ENCODE measurements around the gene PPP6R3. TPM values are rescaled to one million over a fixed set of nuclear protein-coding genes. Genes with fewer than 3 reads are reported as not detected.

The PPP6R3 gene
- total RNA-seq, 1 experiment from 2014 or later: 129 TPM

DNA sequence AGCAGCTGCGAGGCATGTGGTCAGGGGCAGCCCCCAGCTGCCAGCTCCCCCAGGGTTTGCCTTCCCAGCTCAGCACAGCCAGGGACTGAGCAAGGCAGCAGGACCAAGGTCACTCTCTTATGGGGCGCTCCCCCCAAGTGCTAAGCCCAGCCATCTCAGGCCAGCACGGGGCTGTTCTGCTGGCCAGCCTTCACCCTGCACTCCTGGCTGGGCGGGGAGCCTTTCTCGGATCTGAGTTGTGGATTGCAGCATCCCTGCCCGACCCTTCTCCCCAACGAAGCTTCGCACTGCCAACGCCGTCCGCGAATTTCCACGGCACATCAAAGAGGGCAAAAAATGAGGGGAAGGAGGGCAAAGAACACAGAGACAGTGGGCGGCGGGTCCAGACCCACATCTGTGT is 181.3 kb downstream of the PPP6R3 start:
- ChIA-PET POLR2A (ENCODE audit: unreplicated experiment) (no interaction called here), CTCF (no interaction called here)
- Histone ChIP-seq H3K4me2 (no peak overlapping the region), H3K79me2 (ENCODE audit: low read depth) (no peaks in the 10 kb centered on the region), H3K27me3 (ENCODE audit: insufficient read depth, low read depth) (peaks cover 55% of the 10 kb centered on the region), H4K20me1 (ENCODE audit: insufficient read depth) (no peaks in the 10 kb centered on the region), H3F3A (ENCODE audit: insufficient read depth, low read depth) (peaks cover 3% of the 10 kb centered on the region; the same call in 1 of the 2 replicates), H3K9me3 (ENCODE audit: insufficient read depth, low read depth) (no peaks in the 10 kb centered on the region; the same call in 1 of the 2 replicates), H2AFZ (no peak overlapping the region), H3K4me1 (replicated peaks; ENCODE audit: insufficient read depth) (no peaks in the 10 kb centered on the region), H3K27ac (no peak overlapping the region), H3K9me2 (ENCODE audit: insufficient read depth) (no peaks in the 10 kb centered on the region), H3K4me3 (no peak overlapping the region), H3K36me3 (ENCODE audit: low read depth) (no peaks in the 10 kb centered on the region)
- intact Hi-C loops (cut with micrococcal nuclease; ENCODE audit: unreplicated experiment): no loop called here
- TF ChIP-seq, protein P1, sequence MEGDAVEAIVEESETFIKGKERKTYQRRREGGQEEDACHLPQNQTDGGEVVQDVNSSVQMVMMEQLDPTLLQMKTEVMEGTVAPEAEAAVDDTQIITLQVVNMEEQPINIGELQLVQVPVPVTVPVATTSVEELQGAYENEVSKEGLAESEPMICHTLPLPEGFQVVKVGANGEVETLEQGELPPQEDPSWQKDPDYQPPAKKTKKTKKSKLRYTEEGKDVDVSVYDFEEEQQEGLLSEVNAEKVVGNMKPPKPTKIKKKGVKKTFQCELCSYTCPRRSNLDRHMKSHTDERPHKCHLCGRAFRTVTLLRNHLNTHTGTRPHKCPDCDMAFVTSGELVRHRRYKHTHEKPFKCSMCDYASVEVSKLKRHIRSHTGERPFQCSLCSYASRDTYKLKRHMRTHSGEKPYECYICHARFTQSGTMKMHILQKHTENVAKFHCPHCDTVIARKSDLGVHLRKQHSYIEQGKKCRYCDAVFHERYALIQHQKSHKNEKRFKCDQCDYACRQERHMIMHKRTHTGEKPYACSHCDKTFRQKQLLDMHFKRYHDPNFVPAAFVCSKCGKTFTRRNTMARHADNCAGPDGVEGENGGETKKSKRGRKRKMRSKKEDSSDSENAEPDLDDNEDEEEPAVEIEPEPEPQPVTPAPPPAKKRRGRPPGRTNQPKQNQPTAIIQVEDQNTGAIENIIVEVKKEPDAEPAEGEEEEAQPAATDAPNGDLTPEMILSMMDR (conservative IDR thresholded peaks at IDR 0.05): no peak
- BruUV-seq (replicated peaks): no TSS peak
- no peak for DNase-seq

DNA sequence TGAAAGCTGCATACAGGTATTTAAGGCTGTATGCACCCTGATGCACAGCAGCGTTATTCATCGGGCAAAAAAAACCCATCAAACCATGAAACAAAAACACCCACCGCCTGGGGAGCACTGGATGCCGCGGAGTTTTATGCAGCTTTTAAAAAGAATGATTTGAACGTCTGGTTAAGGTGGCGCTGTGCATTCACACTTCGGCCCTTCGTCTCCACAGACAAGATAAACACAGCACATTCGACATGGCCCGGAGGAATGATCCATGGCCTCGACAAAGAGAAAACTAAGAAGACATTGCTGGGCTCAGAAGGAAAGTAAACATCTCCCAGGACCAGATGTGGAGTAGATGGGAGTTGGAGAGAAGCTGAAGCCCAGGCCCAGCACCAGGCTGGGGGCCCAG is 183.0 kb downstream of the PPP6R3 start:
- ChIA-PET CTCF (no interaction called here), POLR2A (ENCODE audit: unreplicated experiment) (no interaction called here)
- no peaks in the 10 kb centered on the region for H3K4me1 ChIP-seq (replicated peaks; ENCODE audit: insufficient read depth)
- no peak for DNase-seq
- no peak overlapping the region for H3K4me2 ChIP-seq
- H3K36me3 ChIP-seq (ENCODE audit: low read depth): no peaks in the 10 kb centered on the region
- no peak overlapping the region for H2AFZ ChIP-seq
- no peaks in the 10 kb centered on the region; the same call in 1 of the 2 replicates for H3K9me3 ChIP-seq (ENCODE audit: insufficient read depth, low read depth)
- H3K79me2 ChIP-seq (ENCODE audit: low read depth): no peaks in the 10 kb centered on the region
- no peaks in the 10 kb centered on the region for H3K9me2 ChIP-seq (ENCODE audit: insufficient read depth)
- no peak overlapping the region for H3K4me3 ChIP-seq
- H3F3A ChIP-seq (ENCODE audit: insufficient read depth, low read depth): peaks cover 3% of the 10 kb centered on the region; the same call in 1 of the 2 replicates
- no peak overlapping the region for H3K27ac ChIP-seq
- intact Hi-C loops (cut with micrococcal nuclease; ENCODE audit: unreplicated experiment): no loop called here
- BruUV-seq (replicated peaks): no TSS peak
- TF ChIP-seq, protein P1 (conservative IDR thresholded peaks at IDR 0.05): peak; percentile 24; the same call in 1 of the 2 replicates
- TF ChIP-seq EZH2 (IDR thresholded peaks at IDR 0.05; ENCODE audit: low read depth): no peak
- H3K27me3 ChIP-seq (ENCODE audit: insufficient read depth, low read depth): peaks cover 71% of the 10 kb centered on the region
- no peaks in the 10 kb centered on the region for H4K20me1 ChIP-seq (ENCODE audit: insufficient read depth)

DNA sequence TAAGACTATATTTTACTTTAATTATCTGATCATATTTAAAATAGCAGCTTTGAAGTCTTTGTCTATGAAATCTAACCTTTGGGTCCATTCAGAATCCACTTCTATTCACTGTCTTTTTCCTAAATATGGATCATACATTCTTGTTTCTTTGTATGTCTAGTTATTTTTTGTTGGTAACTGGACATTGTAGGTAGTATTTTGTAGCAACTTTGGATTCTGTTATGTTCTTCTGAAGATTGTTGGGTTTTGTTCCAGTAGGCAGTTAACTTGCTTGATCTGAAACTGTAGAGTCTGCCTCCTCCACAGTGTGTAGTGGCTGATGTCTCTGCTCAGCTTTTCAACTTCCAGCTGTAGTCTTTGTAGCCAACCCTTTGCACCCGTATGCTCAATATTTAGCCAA is 186.3 kb downstream of the PPP6R3 start:
- TF ChIP-seq, protein P1 (conservative IDR thresholded peaks at IDR 0.05): no peak
- TF ChIP-seq EZH2 (IDR thresholded peaks at IDR 0.05; ENCODE audit: low read depth): no peak

More for the DNA sequence above, 186.3 kb downstream of the PPP6R3 start:
- peaks cover 3% of the 10 kb centered on the region; the same call in 1 of the 2 replicates for H3F3A ChIP-seq (ENCODE audit: insufficient read depth, low read depth)
- H3K79me2 ChIP-seq (ENCODE audit: low read depth): no peaks in the 10 kb centered on the region
- no peak overlapping the region for H3K4me3 ChIP-seq
- no peak overlapping the region for H3K27ac ChIP-seq
- H3K36me3 ChIP-seq (ENCODE audit: low read depth): no peaks in the 10 kb centered on the region
- intact Hi-C loops (cut with micrococcal nuclease; ENCODE audit: unreplicated experiment): no loop called here
- no peak for DNase-seq
- ChIA-PET CTCF (interaction anchor here (0.7 kb wide), 1 partner anchor 58 kb away, joined by 3 read pairs; no protein-coding TSS in a partner anchor), POLR2A (ENCODE audit: unreplicated experiment) (interaction anchor here (0.6 kb wide), 1 partner anchor 860 kb away, joined by 8 read pairs; no protein-coding TSS in a partner anchor)
- H3K27me3 ChIP-seq (ENCODE audit: insufficient read depth, low read depth): peaks cover 83% of the 10 kb centered on the region
- no TSS peak for BruUV-seq (replicated peaks)
- H3K9me3 ChIP-seq (ENCODE audit: insufficient read depth, low read depth): no peaks in the 10 kb centered on the region; the same call in 1 of the 2 replicates
- H4K20me1 ChIP-seq (ENCODE audit: insufficient read depth): no peaks in the 10 kb centered on the region
- H3K9me2 ChIP-seq (ENCODE audit: insufficient read depth): no peaks in the 10 kb centered on the region
- no peak overlapping the region for H3K4me2 ChIP-seq
- H3K4me1 ChIP-seq (replicated peaks; ENCODE audit: insufficient read depth): no peaks in the 10 kb centered on the region
- H2AFZ ChIP-seq: no peak overlapping the region
